NCI-H1694 treated with DMSO at 0.1 percent for 48 hours (cell line): Measurements from ENCODE around the gene STX5.
"Not testable (repeated sequence)": the region's sequence is repeated elsewhere in the genome, so short reads cannot be mapped to it uniquely, and the experiment has no call there.

Experiments used
- DNase-seq: peaks from one replicate; lab custom pipeline; 2025; lab: John Stamatoyannopoulos, UW

Gene STX5

DNA sequence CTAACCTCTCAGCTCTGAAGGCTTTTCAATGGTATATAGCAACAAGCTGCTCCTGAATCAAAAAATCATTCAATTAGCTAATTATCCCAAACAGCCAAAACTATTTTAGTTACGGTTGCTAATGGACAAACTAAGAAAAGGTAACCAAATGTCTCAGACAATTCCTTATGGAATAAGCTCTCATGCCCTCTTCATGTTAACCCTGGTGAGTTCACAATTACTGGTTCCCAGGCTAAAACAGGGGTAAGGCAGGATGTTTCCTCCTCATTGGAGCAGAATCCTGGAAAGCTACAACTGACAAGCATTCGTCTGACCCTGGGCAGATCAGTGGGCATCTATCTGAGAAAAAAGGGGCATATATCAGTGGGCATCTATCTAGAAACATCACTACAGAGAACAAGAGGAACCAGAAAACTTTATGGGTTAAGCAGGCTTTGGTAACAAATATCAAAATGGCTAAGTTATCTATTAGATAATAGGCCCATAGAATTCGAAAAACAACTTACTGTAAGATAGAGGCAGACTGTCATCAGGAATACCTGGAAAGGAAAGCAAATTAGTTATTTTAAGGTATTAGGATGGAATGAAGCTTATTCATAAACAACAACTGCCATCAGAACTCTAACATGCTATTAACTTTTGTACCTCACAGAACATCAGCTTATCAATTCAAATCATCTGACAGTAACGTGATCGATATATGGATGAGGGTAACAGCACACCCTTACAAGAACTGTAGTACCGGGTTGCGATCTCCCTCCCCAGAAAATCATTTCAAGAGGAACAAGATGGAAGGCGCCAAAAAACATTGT is 22.4 kb upstream of the STX5 start:
- DNase-seq, result no peak

DNA sequence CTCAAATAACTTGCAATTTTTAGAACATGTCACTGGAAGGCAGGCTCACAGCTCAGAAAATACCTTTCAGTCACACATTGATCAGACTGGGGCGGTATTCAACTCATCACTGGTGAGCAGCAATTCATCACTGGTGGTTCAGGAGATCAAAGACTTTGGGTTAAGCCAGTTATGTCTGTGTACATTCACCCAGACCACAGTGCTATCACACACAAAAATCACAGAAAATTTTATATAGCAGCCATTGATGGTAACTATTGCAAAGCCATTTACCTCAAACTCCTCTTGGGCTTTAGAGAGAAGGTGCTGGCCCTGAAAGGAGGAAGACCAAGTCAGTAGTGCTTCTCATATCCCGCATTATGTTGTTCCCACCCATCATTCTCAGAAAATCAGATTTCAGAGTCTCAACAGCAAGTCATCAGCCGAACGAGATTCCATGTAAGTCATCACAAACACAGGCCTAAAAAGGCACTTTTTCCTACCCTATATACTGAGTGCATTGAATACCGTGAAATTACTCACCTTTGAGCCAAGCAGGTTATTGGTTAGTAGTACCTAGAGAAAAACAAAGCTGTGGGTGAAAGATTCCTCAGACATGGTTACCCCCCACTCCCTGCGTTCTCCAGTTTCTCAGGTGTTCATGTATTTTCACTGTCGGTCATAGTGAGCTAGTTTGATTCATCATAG is 21.6 kb upstream of the STX5 start:
- DNase-seq, result no peak

DNA sequence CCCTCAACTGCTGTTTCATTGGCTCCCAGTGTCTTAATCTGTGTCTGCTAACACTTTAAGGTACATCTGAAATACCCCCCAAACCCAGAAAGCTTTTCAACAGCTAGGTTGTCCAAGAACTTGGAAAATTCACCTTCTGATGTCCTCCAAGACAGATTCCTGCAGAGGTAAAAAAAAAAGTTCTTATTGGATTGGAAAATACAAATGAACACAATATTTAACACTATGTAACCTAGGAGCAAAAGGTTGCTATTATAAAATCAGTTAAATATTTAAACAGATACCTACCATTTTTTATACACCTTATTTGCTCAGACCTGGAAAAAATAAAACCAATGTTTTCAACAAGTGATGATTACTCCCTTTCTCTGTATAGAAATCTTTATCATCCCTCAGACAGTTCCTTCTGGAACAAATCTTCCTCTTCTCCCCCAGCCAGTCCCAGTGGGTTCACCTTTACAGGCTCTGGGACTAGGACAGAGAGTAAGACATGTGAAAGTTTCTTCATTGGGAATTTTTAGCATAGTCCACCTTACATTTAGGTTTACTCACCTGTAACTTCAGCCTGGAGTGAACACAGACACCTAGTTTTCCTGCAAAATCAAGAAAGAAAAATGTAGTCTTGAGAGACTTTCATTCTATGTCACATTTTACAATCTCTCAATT is 20.8 kb upstream of the STX5 start:
- no peak for DNase-seq

DNA sequence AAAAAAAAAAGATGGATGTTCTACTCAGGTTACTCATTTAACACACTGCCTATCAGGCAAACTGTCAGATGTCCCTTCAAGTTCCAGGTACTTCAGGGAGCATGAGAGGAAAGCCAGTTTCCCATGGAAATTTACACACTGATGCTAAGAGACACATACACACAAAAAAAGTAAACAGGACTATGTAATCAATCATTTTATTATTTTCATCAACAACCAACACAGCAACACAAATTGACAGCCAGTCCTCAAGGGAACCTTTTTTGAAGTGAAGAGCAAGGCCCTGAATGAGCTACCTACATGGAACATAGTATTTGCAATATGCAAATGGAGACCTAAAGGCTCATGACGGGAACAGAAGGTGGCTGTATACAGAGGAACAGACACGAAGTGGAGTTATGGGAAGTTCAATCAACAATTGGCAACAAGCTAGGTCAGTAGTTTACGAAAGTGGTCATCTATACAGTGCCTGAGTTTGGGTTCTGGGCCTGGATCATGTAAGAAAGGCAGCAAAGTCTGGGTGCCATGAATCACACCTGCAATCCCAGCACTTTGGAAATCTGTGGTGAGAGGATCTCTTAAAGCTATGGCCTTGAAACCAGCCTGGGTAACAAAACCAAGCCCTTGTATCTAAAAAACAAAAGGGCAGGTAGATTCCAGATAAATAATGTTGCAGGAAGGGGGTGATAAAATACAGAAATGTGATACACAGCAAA is 20.1 kb upstream of the STX5 start:
- DNase-seq, result no peak

DNA sequence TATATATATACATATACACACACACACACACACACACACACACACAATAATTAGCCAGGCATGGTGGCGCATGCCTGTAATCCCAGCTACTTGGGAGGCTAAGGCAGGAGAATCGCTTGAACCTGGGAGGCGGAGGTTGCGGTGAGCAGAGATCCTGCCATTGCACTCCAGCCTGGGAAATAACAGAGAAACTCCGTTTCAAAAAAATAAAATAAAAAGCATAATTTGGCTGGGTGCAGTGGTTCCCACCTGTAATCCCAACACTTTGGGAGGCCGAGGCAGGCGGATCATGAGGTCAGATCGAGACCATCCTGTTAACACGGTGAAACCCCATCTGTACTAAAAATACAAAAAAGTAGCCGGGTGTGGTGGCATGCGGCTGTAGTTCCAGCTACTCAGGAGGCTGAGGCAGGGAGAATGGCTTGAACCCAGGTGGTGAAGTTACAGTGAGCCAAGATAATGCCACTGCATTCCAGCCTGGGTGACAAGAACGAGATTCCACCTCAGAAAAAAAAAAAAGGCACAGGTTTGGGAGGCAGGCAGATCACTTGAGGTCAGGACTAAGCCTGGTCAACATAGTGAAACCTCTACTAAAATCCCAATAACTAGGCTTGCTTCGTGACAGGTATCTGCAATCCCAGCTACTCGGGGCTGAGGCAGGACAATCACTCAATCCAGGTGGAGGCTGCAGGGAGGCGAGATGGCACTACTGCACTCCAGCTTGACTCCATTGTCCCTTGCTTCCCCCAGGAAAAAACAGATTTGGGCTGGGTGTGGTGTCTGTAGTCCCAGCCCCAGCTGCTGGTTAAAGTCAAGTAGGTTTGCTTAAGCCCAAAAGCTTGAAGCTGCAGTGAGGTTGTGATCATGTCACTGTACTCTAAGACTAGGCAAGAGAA is 19.3 kb upstream of the STX5 start:
- no peak for DNase-seq

DNA sequence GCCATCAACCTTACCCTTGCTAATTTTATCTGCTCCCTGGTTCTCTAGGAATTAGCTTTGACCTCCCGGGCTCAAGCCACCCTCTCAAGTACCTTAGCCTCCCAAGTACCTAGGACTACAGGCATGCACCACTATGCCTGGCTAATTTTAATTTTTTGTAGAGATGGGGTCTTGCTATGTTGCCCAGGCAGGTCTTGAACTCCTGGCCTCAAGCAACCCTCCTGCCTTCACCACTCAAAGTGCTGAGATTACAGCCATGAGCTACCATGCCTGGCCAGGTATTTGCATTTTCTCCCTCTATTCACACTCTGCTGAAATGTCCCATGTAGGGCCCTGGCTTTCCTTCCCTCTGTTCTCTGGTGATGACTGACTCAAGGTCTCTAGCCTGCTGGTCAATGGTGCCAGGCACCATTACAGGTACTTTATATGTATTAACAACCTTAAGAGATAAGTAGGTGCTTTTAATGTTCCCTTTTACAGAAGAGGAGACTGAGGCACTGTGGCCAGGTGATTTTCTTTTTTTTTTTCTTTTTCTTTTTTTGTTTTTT is 16.0 kb upstream of the STX5 start:
- no peak for DNase-seq

DNA sequence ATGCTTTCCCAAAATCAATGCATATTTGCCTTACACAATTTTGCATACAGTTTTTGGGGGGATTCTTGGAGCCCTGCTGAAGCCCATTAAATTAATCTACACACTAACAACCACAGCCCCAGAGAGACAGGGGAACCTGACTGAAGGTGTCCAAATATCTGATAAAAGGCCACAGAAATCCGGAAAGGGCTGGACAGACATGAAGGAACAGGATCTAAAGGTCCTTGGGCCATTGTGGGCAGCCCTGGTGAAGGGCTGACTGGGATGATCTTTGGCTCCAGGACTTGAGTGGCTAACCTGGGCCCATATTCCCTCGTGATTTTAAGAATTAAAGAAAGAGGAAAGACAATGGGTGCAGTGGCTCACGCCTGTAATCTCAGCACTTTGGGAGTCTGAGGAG is 14.3 kb upstream of the STX5 start:
- no peak for DNase-seq

DNA sequence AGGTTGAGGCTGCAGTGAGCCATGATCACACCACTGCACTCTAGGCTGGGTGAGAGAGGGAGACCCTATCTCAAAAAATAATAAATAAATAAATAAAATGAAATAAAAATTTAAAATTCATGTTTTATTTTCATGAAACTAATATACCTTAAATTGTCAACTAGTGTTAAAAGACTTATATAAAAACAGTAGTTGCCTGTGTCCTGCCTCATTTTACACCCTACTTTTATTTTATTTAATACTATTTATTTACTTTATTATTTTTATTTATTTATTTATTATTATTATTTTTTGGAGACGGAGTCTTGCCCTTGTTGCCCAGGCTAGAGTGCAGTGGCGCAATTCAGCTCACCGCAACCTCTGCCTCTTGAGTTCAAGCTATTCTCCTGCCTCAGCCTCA is 12.3 kb upstream of the STX5 start:
- no peak for DNase-seq

DNA sequence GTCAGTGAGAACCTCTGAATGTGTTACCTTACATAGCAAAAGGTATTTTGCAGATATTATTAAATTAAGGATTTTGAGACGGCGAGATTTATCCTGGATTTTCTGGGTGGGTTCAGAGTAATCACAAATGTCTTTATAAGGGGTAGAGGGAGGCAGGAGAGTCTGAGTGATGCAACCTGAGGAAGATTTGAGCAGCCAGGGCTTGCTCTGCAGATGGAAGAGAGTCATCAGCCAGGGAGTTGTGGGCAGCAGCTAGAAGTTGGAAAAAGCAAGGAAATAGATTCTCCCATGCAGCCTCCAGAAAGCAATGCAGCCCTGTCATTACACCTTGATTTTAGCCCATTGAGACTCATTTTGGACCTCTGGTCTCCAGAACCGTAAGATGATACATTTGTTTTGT is 11.6 kb upstream of the STX5 start:
- DNase-seq, result no peak

DNA sequence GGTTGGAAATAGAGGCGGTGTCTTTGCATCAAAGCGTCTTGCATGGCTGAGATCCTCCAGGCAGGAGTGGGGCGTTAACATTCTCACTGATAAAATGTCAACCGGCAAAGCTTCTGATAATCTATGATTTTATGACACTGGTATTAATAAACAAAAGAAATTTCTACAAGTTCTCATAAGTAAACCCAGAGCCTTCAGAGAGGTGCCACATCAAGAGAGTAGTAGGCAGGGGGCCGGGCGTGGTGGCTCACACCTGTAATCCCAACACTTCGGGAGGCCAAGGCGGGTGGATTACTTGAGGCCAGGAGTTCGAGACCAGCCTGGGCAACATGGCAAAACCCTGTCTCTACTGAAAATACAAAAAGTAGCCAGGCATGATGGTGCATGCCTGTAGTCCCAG is 11.0 kb upstream of the STX5 start:
- DNase-seq, result not testable (repeated sequence)

DNA sequence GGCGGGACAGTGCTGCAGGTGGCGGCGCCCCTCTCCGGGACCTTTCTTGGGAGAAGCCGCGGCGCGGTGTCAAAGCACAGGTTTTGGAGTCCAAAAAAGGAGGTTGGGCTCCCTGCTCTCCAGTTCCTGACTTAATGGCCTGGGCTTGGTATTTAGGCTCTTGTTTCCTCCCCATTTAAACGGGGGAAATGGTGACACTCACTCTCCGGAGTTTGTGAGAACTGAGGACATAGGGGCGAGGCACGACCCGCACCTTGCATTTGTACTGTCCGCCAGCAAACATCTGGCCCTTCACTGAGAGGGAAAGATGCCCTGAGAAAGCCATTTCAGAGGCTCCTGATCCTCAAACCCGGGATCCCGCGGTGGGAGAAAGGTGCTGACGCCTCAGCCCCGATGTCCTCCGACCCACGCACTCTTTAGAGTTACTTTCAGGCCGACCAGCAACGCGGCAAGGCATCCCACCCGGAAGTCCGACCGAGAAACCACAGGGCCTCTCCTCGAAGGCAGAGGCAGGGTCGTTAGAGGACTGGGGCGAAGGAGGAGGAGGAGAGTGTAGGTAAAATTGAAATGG is 10.4 kb upstream of the STX5 start:
- DNase-seq, result no peak

DNA sequence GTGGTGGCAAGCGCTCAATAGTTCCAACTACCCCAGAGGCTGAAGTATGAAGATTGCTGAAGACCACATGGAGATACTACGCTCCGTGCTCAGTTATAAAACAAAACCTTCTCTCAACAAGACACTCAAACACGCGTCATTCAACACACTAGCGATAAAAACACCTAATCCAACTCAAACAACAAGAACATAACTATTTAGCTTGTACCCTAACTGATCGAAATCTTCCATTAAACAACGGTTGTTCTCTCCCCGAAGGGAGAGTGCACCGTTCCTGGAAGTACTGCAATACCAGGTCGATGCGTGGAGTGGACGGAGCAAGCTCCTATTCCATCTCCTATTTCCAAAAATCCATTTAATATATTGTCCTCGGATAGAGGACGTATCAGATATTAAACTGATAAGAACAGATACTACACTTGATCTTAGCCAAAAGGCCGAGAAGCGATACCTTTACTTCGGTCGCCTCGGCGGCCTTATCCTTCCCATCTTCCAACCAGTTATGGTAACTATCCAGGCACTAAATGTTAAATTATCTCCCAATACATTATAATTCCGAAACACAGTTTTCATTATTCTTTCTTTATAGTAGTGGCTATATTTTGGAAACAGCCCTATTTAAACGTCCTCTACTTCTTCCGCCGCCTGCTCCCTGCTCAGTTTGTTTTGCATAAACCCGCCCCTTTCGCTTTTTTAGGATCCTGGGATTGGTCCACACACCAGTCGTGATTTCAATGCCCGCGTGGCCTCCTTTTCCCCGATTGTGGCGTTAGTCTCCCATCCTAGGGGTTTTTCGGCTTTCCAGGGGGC is 9.7 kb upstream of the STX5 start:
- DNase-seq, result peak; percentile 99

DNA sequence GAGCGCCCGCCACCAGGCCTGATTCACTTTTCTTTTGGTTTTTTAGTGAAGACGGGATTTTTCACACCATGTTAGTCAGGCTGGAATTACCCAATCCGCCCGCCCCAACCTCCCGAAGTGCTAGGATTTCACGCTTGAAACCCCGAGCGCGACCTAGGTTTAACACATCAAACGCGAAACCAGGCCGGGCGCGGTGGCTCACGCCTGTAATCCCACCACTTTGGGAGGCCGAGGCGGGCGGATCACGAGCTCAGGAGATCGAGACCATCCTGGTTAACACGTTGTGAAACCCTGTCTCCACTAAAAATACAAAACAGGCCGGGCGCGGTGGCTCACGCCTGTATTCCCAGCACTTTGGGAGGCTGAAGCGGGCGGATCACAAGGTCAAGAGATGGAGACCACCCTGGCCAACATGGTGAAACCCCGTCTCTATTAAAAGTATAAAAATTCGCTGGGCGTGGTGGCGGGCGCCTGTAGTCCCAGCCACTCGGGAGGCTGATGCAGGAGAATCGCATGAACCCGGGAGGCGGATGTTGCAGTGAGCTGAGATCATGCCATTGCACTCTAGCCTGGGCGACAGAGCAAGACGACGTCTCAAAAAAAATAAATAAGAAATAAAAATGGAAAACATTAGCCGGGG is 9.0 kb upstream of the STX5 start:
- not testable (repeated sequence) for DNase-seq

DNA sequence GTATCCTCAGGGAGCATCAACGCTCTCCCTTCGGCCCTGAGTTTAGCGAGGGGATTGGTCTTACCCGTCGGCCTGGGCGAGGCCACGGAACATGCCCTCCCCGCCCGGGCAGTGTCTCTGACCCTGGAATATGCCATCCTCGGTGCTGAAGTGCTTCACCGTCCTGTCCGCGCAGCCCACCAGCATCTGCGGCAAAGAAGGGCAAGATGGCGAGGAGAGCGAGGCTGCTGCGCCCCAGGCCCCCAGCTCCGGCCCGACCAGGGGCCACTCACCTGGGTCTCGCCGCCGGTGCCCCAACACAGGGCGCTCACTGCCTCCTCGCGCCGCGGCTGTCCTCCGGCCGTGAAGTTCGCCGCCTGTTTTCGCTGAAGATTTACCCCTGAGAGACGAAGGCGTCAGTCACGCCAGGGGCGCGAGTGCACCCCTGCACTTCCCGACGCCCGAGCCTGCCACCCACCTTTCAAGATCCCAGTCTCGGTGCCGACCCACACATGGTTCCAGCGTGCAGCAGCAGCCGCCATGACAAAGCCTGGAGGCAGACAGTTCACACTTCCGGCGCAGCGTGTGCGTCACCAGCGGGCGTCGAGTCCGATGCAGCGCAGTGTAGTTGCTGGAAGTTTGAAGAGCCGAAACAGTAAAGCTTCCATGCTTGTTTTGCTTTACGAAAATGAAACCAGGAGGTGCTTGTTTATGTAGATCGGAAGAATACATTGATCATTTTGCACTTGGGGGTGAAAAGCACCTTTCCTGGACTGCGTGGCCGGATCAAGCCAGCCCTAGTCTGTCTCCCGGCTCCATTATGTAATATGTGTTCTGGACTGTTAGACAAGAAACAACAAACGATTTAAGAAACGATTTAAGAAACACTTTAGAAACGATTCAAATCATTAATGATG is 7.4 kb upstream of the STX5 start, which contains the start of gene WDR74:
TSS of gene WDR74 (minus strand) at position 541 of the 896 bp plus-strand sequence. CDS start at position 521, 20 bp downstream.
- DNase-seq, result peak; percentile 77

DNA sequence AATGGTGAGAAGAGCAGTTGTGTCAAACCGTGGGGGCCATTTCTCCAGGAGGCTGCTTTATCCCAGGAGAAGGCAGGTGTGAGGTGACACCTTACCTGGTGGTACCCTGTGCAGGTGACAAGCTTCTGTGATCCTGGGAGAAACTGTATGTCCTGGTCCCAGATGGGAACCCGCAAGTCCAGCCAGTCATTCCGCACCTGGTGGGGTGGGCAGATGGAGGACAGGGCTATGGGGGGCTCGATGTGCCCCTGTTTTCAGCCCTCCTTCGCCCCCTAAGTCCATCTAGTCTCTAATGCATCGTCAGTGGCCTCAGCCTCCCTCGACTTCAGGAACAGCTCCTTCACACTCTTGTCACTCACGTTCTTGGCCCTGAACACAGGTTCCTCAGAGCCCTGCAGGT is 3.5 kb upstream of the STX5 start:
- no peak for DNase-seq

DNA sequence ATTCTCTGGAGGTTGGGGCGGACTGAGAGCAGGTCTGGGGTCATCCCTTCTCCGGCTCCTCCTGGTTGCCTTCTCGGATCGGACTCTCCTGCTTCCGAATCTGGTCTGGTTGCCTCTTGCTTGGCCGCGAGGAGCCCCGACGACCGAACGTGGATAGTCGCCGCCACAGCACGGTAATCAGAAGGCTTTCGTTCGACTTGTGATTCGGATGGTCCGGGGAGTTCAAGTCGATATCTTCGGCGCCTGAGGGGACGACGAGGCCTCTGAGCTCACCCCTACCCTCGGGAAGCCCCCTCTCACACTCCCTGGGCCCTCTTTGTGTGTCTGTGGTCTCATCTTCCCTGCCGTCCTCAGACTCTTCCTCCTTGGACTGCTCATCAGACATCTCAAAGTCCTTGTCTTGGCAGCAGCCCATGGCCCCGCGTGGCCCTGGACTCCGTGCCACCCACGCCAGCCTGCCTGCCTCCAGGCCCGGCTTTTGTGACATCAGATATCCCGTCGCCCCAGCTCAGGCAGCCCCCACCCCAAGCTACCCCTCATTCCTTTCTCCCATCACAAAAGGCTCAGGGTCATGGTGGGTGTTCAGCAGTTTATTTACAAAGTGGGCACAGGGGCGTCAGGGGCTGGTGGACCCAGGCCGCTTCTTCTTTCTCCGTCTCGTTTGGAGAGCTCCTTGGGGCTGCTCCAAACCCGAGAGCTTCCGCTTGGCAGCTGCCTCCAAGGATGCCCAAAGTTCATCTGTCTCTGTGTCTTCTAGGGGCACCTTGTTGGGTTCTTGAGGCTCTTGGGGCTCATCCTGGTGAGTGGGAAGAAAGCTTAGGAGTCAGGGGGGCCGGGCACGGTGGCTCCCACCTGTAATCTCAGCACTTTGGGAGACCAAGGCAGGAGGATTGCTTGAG is 734 bp upstream of the STX5 start, which contains the start of gene TEX54:
TSS of gene TEX54 (minus strand) at position 506 of the 899 bp plus-strand sequence.
- DNase-seq, result no peak

DNA sequence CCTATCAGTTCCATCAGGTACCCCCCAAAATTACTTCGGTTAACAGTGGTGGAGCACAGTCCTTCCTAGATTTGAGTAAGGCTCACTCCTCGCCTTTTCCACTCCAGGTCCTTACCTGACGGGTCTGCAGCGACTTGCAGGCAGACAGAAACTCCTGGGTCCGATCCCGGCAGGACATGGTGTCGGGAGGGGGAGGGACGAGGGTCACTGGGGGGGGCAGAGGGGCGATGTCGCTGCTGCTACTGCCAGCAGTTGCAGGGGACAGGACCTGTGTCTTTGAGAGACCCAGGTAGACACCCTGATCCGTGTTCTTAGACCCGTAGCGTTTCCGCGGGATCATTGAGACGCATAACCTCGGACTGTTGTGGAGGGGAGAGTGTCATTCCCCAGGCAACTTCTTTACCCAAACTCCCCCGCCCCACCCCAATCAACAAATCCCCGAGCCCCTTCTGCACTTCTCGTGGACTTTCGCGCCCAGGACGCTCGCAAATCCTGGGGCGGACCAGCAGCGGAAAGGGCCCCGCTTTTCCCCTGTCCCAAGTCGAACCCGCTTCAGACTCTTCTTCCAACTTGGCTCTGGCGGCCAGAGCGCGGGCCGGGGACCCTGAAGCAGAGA is 839 bp downstream of the STX5 start:
- no peak for DNase-seq
